ENCODE results near the gene KRT7.
"Not testable (repeated sequence)": the region's sequence is repeated elsewhere in the genome, so short reads cannot be mapped to it uniquely, and the experiment has no call there.

KRT7 gene

DNA sequence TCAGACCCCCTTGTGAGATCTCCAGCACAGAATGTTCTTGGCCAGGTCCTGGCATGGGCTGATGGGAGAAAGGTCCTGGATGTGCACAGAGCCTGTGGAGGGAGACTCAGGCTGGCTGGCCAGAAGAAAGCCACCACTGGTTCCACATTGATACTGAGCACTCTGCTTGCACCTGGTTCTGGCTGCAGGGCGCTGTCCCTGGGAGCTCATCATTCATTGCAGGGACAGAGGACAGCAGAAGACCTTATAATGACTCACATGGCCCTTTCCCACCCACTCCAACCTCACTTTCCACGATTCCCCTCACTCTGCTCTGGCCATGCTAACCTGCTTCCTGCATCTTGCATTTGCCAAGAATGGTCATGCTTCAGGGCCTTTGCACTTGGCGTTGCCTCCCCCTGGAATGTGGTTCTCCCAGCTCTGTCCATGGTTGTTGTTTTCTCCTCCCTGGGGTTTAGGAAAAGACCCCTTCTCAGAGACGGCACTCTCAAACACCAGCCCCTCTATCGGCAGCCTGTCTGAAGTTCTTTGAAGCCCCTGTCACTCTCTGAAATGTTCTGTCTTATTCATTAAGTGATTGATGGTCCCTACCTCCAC, 10.3 kb downstream of the KRT7 start:
- DNase-seq (ENCODE audit: extremely low read depth in 1 of 2, low read depth in 1 of 2) = no peak

GRCh38 chr12:52243856-52244614, 11.0 kb downstream of the KRT7 start:
- DNase-seq (ENCODE audit: extremely low read depth in 1 of 2, low read depth in 1 of 2) = peak in 1 of 2 donors; percentile 43

DNA sequence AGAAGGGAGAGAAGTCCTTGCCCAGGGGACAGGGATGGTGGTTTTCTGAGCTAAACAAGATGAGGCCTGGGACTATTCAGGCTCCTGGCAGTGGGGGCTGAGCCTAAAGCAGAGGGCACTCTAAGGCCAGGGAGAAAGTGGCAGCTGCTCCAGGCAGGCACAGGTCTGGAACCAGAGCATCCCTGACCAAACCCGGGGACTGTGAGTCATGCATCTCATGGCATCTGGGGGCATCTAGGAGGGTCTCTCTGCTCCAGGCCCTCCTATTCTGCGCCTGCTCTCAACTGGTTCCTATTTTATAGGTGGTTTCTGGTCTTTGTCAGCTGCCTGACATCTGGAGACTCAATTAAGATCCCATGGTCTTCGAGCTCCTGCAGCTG, 11.6 kb downstream of the KRT7 start:
- no peak for DNase-seq (ENCODE audit: extremely low read depth in 1 of 2, low read depth in 1 of 2)

GRCh38 chr12:52245259-52245961, 12.4 kb downstream of the KRT7 start:
- no peak for DNase-seq (ENCODE audit: extremely low read depth in 1 of 2, low read depth in 1 of 2)

DNA sequence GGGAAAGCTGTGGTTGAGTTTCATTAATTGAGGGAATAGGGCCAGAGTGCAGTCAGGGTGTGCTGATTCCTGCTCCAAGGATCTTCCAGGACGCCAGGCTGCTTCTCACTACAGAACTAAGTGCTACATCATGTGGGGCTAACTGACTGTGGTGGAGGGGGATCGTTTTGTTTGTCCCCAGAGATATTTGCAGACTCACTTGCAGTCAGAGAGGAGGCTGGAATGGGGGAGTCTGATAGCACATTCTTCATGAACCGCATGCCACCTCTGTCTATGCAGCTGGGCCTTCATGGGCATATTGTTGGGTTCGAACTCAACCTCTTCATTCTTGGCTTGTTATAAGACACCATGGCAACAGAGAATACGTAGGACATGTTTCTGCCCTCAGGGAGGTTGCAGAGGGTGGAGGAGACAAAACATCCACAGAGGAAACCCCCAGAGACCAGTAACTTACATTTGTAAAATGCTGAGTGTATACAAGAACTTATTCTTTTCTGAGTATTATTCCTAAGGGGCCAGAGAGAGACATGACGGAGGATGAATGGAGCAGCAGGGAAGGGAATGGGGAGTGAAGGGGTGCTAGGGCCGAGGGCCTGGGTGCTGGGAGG, 13.0 kb downstream of the KRT7 start:
- DNase-seq (ENCODE audit: extremely low read depth in 1 of 2, low read depth in 1 of 2) = no peak

DNA sequence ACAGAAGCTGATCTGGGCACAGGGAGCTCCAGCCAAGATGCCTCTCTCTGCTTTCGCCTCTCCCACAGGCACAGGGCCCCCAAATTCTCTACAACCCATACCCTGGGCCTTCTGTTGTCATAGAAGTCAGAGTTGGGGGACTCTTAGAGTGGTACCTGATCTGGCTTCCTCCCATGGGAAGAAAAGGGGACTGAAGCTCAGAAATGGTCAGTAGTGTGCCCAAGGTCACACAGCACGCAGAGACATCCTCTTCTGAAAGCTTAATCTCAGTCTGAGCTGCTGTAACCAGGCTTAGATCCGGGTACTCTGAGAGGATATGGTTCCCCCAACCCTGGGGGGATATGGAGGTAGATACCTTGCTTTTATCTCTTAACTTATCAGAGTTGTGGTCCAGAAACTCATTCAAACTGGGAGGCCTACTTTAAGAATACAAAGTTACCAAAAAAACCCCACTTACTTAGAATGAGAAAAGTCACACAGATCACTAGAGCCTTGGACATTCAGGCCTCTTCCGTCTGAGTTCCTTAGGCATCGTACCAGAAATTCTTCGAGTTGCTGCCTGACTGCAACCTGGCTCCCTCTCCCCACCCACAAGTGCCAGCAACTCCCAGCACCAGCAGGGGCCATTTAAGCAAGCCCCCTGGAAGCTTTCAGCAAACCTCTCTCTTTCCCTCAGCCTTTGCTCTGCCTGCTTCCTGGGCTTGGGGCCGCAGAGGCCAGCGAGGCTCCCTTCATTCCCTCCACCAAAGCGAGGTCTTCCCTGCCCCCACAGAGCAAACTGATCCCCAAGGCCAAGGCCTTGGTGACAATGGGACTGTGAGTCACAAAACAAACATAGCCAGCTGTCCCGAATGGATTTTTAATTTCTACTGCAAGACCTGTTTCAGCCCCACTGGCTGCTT, 13.9 kb downstream of the KRT7 start:
- DNase-seq (ENCODE audit: extremely low read depth in 1 of 2, low read depth in 1 of 2) = no peak

GRCh38 chr12:52247622-52248540, 14.8 kb downstream of the KRT7 start:
- DNase-seq (ENCODE audit: extremely low read depth in 1 of 2, low read depth in 1 of 2) = no peak

- no peak for DNase-seq (ENCODE audit: extremely low read depth in 1 of 2, low read depth in 1 of 2)
These were observed 15.8 kb downstream of the KRT7 start for GRCh38 chr12:52248541-52249461.

DNA sequence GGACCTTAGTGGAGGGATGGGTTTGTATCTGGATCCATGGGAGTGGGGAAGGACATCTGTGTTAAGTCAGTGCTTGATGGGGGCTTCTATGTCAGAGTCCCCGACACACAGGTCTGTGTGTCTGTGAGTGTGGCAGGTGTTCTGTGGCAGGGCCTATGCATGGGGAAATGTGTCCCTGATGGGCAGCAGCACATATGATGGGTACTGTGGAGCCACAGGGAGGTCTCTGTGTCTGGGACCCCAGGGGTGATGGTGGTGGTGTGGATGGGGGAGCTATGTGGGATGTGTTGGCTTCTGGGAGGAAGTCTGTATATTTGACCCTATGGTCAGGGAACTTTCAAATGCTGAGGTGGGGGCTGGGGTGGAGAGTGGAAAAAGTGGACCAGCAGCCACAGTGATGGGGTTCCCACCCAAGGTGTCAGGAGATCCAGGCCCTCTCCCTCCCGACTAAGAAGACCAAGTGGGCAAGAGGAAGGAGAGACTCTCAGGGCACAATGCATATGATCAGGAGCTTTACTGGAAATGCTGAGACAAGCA, 16.5 kb downstream of the KRT7 start:
- no peak for DNase-seq (ENCODE audit: extremely low read depth in 1 of 2, low read depth in 1 of 2)

DNA sequence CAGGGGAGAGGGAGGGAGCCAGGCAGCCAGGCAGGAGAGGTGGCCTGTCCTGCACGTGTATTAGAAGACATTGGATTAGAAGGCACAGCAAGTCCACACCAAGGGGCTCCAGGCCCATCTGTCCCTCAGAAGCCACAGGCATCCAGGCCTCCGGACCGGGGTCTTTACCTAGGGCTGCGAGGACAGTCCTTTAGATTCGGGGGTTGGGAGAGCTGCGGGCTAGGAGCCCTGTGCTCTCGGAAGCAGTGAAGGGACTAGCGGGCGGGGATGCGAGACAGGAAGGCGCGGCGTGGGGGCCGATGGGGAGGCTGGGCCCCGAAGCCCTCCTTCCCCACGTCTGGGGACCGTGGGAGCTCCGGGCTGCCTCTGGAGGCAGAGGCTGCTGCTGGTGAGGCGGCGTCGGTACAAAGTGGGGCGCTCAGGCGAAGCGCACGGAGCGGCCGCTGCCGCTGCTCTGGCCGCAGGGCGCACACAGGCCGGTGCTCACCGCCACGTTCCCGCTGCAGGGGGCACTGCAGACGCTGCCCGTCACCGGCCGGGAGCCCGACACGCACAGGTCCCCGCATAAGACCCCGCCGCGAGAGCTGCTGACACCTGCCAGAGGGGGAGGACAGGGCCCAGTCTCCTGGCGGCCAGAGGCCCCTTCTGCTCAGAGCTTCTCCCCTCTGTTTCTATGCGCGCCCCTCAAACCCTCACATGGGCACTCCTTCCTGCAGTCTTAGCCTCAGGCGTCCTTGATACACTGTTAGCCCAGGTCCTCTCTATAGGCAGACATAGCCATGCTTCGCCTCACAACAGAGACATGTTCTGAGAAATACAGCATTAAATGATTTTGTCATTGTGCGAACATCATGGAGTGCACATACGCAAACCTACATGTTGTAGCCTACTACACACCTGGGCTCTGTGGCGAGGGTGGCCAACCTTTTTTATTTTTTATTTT, 17.3 kb downstream of the KRT7 start:
- DNase-seq (ENCODE audit: extremely low read depth in 1 of 2, low read depth in 1 of 2) = no peak

- DNase-seq (ENCODE audit: extremely low read depth in 1 of 2, low read depth in 1 of 2) = no peak
These were observed 18.5 kb downstream of the KRT7 start for GRCh38 chr12:52251367-52252051.

- not testable (repeated sequence) for DNase-seq (ENCODE audit: extremely low read depth in 1 of 2, low read depth in 1 of 2)
These were observed 19.2 kb downstream of the KRT7 start for GRCh38 chr12:52252175-52252615.

GRCh38 chr12:52252728-52253343, 19.8 kb downstream of the KRT7 start:
- no peak for DNase-seq (ENCODE audit: extremely low read depth in 1 of 2, low read depth in 1 of 2)

- no peak for DNase-seq (ENCODE audit: extremely low read depth in 1 of 2, low read depth in 1 of 2)
These were observed 20.5 kb downstream of the KRT7 start for GRCh38 chr12:52253391-52254179.

All from activated CD8-positive, alpha-beta memory T cell treated with anti-CD3 and anti-CD28 coated beads for 1 hour (primary cell).